Measurements from ENCODE around the gene ZNF208. TPM values are rescaled to one million over a fixed set of nuclear protein-coding genes. Genes with fewer than 3 reads are reported as not detected.
"Not testable (repeated sequence)": the region's sequence is repeated elsewhere in the genome, so short reads cannot be mapped to it uniquely, and the experiment has no call there.

ZNF208 gene
- total and polyA plus RNA-seq, 5 donors: 9.7 to 51.9 (median 12.9) TPM

GRCh38 chr19:21885516-21885915 is 125.2 kb downstream of the ZNF208 start:
- WGBS: 58% methylated on average over 2 of the region's 2 CpGs
- ATAC-seq; DNase-seq; intact Hi-C loops (cut with DNase I); H3K4me1 ChIP-seq (ENCODE audit: control insufficient read depth, insufficient read depth, low read length); H3K27ac ChIP-seq (ENCODE audit: low read length); H3K4me3 ChIP-seq (ENCODE audit: low read length); H3K9me3 ChIP-seq (ENCODE audit: control insufficient read depth, low read length); H3K27me3 ChIP-seq (ENCODE audit: control insufficient read depth, insufficient read depth): not testable (repeated sequence)

- H3K27ac ChIP-seq (ENCODE audit: low read length); DNase-seq; ATAC-seq; H3K27me3 ChIP-seq (ENCODE audit: control insufficient read depth, insufficient read depth); H3K9me3 ChIP-seq (ENCODE audit: control insufficient read depth, low read length); H3K4me1 ChIP-seq (ENCODE audit: control insufficient read depth, insufficient read depth, low read length); H3K4me3 ChIP-seq (ENCODE audit: low read length); intact Hi-C loops (cut with DNase I): not testable (repeated sequence)
- 84% methylated on average over 8 of the region's 8 CpGs for WGBS
Measured at GRCh38 chr19:21884786-21885185, 126.0 kb downstream of the ZNF208 start.

GRCh38 chr19:21883516-21883915 is 127.2 kb downstream of the ZNF208 start:
- no peak for DNase-seq
- H3K4me3 ChIP-seq (ENCODE audit: low read length): no peak overlapping the region
- 80% methylated on average over 10 of the region's 10 CpGs for WGBS
- H3K27ac ChIP-seq (ENCODE audit: low read length): no peak overlapping the region
- ATAC-seq: no peak
- H3K4me1 ChIP-seq (ENCODE audit: control insufficient read depth, insufficient read depth, low read length): no peaks in the 10 kb centered on the region
- intact Hi-C loops (cut with DNase I): no loop called here
- no peaks in the 10 kb centered on the region for H3K9me3 ChIP-seq (ENCODE audit: control insufficient read depth, low read length)
- no peaks in the 10 kb centered on the region for H3K27me3 ChIP-seq (ENCODE audit: control insufficient read depth, insufficient read depth)

Other genes with a start within 250 kb of the ZNF208 start
- 10 to 100 TPM in 1 of 4 donors, 1 to 10 TPM in 3; 3.9 to 10.2 (median 7.7) TPM for gene ZNF100, start 243.4 kb downstream of the ZNF208 start, total RNA-seq
- 1.7 TPM for gene ZNF100, start 243.4 kb downstream of the ZNF208 start, polyA plus RNA-seq
- 1 to 10 TPM; 6.8 to 8.8 (median 8.2) TPM for gene ZNF43, start 174.8 kb downstream of the ZNF208 start, total RNA-seq
- 4.0 TPM for gene ZNF43, start 174.8 kb downstream of the ZNF208 start, polyA plus RNA-seq
- 1 to 10 TPM; 1.5 to 2.2 (median 1.6) TPM for gene ZNF257, start 41.5 kb upstream of the ZNF208 start, total RNA-seq
- 2.3 TPM for gene ZNF257, start 41.5 kb upstream of the ZNF208 start, polyA plus RNA-seq
- gene ZNF676, start 186.0 kb upstream of the ZNF208 start, total RNA-seq: 1 to 10 TPM; 2.1 to 2.9 (median 2.2) TPM
- gene ZNF676, start 186.0 kb upstream of the ZNF208 start, polyA plus RNA-seq: 1.1 TPM